HG02943 (cell line): ENCODE results near the gene LRFN2.

Source experiments
- ATAC-seq: cut with Tn5 transposase; IDR thresholded peaks from one replicate; pipeline ENCODE4 v1.9.1; 2021; ENCODE audit warnings: mild to moderate bottlenecking, low read depth, moderate library complexity; ENCODE audit not compliant: unreplicated experiment

Gene LRFN2

DNA sequence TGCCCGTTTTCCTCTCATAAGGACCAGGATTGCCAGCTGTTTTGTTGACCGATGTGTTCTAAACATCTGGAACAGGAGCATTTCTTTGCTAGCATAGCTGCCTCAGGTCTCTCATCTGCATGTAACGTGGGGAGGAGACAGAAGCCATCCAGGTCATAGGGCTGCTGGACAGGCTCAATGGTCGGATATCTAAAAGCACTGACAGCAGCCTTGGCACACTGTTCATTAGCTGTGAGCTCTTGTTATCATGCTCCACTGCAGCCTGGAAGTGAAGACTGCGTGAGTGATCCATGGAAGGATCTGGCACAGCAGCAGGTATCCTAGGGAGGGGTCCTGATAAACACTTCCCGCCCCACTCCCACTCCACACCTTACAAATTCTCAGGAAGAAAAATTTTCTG, 175.3 kb downstream of the LRFN2 start:
- no peak for ATAC-seq

DNA sequence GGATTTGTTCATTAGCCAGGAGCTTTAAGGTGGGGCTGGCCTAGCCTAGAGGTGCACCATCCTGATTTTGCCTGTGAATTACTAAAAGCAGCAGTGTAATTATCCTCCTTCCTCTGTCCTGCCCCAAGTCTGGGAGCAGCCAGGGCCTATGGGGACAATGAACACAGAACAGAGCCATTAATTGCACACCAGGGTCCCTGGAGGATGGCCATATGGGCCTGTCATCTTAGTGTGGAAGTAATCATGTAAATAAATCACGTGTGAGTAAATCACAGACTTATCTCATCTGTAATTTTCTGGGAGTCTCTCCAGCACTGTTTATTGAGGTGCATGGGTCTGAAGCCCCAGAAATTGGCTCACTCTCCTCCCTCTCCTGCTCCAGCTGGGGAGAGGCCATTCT, 176.3 kb downstream of the LRFN2 start:
- ATAC-seq = no peak

DNA sequence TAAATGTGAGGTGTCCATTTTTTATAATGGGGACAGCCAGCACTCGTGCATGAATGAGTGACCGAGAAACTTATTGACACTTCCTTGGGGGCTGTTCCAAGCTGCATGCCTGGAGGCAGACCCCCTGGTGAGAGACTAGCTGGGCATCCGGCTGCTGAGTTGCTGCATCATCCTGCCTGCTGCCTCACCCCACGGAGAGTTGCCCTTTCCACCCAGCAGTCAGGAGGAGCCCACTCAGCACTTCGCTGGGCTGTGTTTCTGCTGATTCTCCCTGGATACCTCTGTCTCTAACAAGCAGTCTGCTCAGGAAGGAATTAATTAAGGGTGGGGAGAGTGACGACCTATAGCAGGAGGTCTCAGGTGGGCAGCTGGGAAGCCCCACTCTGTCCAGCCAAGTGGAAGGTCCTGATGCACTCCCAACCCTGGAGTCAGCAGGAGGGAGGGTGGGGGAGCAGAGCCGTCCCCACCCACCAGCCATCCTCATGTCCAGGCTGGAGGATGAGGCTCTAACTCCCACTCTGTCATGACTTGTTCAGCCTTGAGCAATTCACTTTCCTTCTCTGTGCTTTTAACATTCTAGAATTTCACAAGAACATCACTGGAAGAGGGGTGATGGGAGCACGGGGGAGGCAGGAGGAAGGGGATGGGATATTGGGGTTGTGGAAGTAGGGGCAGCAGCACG, 177.3 kb downstream of the LRFN2 start:
- no peak for ATAC-seq

DNA sequence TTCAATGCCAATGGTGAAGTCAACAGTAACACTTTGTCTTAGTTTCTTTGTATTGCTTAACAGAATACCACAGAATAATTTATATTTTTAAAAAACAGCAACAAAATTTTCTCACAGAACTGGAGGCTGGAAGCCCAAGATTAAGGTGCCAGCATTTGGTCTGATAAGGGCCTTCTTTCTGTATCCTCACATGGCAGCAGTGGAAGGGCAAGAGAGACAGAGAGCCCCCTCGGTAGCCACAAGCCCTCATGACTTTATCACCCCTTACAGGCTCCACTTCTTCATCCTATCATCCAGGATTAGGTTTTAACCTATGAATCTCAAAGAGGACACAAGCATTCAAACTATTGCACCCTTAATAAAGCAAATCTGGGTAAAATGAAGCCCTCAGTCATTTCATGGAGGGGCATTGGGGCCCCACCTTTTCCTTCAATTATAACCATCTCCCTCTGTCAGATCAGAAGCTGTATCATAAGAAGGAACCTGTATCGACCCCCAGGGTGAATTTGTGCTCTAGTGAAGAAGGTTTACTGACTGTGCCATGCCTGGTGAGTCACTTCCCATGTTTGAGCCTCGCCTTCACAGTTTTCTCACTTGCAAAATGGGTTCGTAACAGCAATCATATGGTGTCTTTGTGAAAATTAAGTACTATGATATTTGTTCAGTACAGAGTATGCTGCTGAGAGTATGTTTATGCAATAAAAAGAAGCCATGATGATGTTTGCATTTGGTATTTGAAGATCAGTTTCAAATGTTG, 178.2 kb downstream of the LRFN2 start:
- ATAC-seq = no peak

DNA sequence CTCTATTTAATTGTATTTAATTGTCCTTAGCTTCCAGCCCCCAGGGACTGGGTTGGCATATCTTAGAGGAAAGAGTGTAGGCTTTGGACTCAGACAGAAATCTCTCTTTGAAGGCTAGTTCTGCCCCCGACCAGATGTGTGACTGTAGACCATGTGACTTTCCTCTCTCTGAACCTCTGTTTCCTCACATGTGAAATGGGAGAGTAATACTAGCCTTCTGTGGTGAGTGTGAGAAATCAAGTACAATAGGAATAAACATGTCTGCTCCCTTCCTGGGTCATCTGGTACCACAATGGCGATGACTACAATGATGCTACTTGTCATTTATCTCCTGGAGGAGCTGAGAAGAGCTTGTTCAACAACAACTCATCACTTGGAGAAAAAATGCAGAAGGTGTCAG, 179.9 kb downstream of the LRFN2 start:
- ATAC-seq = no peak

DNA sequence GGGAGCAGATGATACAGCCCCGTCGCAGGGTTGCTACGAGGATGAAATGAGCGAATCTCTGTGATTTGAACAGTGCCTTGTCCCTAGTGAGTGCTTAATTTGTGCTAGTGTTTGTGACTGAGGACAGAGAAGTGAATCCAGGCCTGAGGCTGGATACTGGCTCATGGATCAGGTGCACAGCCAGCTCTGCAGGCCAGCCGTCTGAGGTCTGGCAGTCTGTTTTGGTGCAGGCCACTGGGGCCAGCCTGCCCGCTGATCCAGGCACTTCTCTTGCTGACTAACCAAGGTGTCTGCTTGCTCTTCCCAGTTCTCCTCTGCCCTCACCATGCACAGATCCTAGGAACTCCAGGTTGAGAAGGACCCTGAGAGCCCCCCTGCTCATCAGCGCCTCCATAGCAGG, 181.0 kb downstream of the LRFN2 start:
- ATAC-seq = no peak

DNA sequence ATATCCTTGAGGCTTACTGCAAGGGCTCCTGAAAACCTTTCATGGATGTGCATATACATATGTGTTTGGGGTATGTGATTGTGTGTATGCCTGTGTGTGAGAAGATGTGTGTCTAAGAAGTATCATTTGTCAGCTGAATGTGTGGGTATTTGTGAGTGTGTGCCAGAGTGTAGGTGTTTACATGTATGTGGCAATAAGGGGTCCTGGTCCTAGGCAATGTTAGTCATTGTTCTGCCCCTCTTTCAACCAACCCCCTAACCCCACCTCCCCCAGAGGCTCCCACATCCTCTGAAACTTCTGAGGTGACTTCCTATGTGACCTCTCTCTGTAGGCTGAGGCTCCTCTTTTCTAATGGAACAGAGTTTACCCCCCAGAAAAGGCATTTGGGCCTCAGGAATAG, 186.4 kb downstream of the LRFN2 start:
- ATAC-seq = no peak

DNA sequence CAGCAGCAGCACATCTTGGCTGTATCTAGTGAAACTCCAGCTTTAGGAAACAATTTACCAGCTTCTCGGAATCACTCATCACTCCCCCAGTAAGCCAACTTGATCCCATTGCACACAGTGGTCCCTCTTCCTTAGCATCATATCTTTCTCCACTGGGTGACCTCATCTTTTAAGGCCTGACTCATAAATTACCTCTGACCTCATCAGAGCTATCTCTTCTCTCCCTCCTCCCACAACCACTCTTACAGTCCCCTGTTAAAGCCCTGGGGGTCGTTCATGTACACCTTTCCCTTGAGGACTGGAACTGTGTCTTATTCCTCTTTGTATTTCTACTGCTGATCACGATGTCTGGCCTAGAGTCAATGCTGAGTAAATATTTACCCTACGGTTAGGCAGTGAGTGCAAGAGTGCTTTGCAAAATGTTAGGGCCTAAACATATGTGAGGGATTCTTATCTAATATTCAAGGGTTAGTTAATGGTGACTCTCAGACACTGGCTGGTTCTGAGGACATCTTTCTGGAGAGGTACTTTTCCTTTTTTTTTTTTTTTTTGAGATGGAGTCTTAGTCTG, 187.2 kb downstream of the LRFN2 start:
- no peak for ATAC-seq

DNA sequence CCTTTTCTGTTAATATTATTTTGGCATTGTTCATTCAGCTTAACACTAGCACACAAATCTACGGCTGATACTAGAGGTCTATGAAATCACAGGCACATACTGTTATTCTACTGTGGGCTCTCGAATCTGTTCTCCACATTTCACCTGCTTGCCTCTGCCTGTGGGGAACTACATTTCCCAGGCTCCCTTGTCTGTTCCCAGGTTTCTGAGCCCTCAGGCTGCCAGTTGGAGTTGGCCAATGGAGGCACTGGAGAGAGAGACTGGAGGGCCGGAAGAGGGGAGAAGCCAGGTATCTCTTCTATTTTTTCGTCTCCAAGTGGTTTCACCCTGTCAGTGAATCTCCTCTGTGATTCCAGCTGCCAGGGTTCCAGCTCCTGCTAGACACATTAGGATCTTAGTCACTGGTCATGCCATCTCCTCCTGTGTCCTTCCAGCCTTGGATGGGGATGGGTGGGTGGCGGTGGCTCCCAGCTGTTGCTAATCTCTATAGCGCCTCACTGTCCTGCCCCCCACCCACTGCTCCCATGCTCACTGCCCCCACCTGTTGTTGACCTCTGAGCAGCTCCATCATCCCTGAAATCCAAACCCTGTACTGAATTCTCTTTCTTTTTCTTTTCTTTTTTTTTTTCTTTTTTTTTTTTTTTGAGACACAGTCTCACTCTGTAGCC, 188.2 kb downstream of the LRFN2 start:
- ATAC-seq = no peak

DNA sequence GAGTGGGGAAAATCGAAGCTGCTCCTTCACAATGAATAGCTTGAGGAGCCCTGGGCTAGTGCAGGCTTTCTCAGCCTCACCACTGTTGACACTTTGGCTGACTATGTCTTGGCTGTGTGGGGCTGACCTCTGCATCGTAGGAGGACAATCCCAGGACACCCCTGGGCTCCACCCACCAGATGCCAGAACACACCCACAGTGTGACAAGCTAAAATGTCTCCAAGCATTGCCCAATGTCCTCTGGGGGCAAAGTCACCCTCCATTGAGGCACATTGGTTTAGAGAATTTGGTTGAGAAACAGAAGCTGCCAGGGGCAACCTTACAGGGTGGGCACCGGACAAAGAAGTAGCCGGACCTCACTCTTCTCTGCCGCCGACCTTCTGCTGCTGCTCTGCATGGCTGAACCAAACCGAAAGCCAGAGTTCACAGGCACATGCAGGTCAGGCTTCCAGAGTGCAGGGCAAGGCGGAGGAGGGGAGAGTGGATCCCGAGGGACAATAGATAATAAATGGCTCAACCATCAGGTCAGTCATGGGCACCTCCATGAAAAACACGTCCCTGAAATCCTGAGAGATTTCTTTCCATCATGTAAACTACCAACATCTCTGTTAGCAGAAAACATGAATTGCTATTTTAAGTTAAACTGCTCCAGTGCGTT, 189.0 kb downstream of the LRFN2 start:
- no peak for ATAC-seq

DNA sequence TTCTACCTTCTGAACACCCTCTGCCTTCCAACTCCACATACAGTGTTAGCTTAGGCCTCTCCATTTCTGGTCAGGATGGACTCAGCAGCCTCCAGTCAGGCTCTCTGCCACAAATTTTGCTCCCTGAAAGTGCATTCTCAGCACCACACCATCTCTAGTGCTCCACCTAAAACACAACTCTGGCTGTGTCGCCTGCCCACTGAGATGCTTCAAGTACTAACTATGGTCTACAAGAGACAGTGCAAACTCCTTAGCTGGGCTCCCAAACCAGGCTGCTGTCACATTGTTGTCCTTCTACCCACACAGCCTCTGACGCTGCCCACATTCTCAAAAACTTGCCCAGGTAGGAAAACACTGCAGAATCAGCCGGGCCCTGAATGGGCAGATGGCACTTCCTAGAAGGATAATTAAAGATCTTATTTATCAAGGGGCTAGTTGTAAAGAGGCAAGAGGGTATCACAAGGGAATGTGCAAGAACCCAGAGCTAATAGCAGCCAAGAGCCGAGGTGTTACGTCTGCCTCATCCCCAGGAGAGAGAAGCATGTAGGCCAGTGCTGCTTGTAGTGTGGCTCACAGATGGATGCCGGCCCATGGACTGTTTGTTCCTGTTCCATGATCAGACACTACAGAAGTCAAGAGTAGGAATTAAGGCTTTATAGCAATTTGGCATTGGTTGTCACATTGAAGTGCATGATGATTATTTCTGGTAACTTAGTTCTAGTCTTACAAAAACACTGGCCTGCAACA, 189.7 kb downstream of the LRFN2 start:
- no peak for ATAC-seq

DNA sequence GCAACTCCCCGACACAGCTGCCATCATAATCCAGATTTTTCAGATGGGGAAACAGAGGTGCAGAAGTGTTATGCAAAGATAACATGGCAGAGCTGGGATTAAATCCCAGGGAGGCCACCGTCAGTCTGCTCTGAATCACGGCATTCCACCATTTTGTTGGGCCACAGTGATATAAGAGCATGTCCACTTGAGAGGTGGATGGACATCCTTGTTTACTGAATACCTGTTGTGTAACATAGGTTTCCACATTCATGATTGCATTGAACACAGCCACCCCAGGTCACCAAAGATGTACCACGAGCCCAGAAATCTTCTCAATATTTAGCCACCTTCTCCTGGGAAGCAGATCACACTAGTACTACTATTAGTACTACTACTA, 191.5 kb downstream of the LRFN2 start:
- ATAC-seq = no peak

DNA sequence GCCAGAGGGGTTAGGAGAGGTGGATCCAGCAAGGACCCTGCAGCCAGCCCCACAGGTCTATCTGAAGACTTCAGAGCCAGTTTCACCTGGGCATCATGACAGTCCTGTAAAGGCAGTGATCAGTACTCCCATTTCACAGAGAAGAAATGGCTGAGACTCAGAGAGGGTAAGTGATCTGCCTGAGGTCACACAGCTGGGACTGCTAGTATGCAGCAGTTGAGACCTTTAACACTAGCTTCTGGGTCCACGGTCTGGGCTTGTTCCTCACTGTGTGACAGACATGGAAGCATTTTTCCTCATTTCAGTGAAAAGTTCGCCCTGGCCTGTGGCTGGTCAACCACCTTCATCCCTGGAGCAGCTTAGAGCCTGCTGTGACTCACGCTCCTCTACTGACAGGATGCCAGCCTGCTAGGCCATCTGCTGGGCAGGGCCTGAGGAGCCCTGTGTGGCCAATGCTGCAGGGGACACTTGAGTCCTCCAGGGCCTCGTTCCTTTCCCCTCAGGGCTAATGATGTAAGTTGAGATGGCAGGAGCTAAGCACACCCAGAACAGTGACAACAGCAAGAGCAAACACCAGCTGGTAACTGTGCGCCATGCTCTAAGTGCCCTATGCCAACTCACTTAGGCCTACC, 192.0 kb downstream of the LRFN2 start:
- ATAC-seq = no peak

DNA sequence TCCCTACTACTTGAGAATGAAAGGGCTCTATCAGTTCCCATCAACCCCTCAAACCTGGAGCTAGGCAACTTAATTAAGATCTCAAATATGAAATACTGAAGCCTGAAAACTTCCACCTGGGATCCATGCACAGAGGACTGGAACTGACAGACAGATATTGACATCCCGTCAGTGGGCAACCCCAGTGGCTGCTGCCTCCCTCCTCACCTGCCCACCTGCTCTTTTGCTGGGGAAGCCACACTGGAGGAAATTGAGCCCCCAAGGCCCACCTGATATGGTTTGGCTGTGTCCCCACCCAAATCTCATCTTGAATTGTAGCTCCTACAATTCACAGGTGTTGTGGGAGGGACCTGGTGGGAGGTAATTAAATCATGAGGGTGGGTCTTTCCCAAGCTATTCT, 192.8 kb downstream of the LRFN2 start:
- no peak for ATAC-seq

DNA sequence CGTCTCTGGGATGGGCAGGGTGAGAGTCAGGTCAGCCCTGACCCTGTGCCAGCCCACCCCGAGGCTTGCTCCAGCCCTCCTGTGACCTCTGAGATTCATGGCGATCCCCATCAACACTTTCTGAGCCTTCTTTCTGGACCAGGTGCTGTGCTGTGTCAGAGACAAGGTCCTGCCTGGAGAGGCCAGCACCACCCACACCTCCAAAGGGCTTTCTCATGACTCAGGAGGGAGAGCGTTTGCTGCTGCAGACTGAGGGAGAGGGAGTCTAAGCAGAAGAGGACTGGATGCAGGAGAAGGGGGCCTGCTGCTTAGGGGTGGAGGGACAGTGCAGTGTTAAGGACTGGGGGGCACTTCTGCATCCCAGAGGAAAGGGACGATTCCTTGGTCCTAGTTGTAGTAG, 193.5 kb downstream of the LRFN2 start:
- no peak for ATAC-seq

DNA sequence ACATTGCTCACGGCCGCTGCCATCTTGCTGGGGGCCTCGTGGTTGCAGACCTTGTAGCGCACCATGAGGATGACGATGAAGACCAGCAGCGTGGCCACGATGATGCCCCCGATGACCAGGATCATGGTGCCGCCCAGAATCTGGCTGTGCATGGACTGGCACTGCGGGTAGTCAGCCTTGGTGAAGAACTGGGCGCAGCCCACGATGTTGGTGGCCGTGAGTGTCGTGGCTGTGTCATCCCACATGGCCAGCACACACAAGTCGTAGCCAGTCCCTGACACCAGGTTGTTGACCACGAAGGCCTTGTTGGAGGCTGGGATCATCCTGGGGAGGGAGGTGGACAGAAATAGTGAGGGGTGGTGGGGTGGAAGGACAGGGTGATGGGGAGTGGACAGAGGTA, 194.6 kb downstream of the LRFN2 start:
- ATAC-seq = no peak

DNA sequence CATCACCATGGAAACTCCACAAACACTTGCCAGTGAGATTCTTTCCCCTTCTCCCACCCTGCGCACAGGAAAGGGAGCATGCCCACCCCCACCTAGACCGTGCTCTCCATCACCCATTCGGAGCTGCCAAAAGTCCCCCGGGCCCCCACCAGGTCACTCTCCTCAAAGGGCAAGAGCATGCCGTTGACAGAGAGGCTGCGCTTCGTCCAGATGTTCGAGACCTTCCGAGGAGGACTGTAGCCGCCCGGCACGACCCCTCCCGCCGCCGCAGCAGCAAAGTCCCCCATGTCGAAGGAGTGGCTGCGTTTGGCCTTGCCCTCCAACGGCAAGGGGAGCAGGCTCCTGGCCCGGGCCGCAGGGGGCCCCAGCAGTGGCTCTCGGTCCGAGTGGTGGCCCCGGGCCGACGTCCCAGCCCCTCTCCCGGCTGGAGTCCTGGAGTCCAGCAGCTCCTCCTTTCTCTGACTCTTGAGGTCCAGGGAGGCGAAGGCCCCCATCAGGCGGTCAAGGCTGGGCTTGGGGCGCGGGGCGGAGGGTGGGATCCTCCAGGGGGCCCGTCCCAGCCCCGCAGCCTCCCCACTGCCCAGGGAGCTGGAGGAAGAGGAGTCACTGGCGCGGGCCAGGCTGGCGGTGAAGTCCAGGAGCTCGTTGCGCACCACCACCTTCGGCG, 195.2 kb downstream of the LRFN2 start:
- ATAC-seq = no peak

DNA sequence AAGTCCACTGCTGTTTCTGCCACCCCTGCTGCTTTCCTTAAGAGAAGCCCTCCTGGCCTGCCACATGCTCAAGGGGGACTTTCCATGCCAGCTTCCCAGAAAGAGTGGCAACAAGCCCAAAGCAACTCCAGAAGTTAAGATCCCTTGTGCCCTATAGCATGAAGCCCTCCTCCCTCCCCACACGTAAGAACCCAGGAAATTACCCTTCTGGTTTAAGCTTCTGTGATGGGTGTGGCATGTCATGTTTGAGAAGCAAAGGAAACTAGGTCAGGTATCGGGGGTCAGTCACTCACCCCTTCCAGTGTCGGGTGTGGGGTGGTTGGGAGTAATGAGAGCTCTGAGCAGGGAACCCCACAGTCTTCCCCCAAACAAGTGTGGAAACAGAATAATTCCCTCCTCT, 196.1 kb downstream of the LRFN2 start:
- ATAC-seq = no peak

DNA sequence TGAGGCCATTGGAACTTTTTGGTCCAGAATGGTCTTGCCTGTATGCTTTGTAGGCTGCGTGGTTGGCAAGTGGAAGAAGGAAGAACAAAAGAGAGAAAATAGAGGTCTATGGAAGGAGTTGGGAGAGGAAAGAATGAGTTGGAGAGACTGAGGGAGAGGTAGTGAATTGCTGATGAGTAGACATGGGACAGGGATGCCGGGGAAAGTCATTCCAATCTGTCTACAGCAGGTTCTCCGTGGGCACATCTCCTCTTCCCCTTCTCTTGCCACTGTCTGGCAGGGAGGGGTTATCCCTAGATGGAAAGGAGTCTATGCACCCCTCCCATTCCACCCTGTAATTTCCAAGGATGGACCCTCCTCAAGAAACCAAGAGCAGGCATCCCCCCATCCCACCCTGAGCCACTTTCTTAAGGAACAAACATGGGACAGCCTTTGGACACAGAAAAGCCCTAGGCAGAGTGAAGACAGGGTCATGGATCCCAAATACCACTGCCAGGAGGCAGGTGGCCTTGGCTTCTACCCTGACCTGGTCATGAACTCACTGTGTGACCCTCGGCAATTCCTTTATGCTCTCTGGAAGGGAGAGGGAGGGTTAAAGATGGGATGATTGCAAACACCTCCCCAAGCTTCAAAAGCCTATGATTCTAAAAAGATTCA, 196.9 kb downstream of the LRFN2 start:
- no peak for ATAC-seq
